Measurements from ENCODE around the gene ELP6.

DNA sequence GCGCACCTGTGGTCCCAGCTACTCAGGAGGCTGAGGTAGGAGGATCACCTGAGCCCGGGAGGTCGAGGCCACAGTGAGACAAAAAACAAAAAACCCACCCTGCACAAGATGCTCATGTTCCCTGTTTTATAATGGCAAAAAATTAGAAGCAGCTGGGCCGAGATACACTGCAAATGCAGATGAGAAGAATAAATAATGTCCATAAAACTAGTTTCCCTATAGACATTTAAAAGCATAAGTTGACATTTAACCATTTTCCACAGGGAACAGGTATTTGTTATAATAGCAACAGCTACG lies 37.2 kb downstream of the ELP6 start:
- TF ChIP-seq POLR2AphosphoS5 (IDR thresholded peaks at IDR 0.05; ENCODE audit: low read depth, low read length) (no peak), POLR2A (IDR thresholded peaks at IDR 0.05; ENCODE audit: low read depth, low read length) (no peak)
